Eye (tissue), 1 donor: ENCODE data around the gene ACVR1.
"Not testable (repeated sequence)": the region's sequence is repeated elsewhere in the genome, so short reads cannot be mapped to it uniquely, and the experiment has no call there.

Experiments
- DNase-seq: peaks from one replicate; pipeline ENCODE4 v3.0.0-alpha.2; 2015

The ACVR1 gene

DNA sequence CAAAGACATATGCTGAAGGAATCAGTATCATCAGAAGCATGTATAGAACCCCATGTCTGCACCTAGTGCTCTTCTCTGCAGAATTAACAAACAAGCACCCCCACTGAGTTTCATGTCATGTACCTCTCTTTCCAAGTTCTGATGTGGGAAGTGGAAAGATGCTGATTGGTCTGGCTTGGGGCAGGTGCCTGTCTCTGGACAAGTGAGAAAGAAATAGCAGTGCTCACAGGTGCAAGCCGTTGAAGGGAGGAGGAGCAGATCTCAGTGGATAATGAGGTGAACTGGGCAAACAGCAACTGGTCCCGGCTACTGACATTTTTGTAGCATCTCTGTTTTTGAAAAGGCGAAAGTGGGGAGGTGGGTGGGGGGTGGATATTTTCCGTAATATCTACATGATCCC is 17.5 kb upstream of the ACVR1 start:
- DNase-seq, result no peak

- DNase-seq, result peak; percentile 25
Measured at GRCh38 chr2:157891643-157892041, 15.5 kb upstream of the ACVR1 start.

GRCh38 chr2:157890969-157891642 is 15.0 kb upstream of the ACVR1 start:
- DNase-seq, result peak; percentile 30

- no peak for DNase-seq
Measured at GRCh38 chr2:157887946-157888345, 11.8 kb upstream of the ACVR1 start.

GRCh38 chr2:157884533-157884932 is 8.4 kb upstream of the ACVR1 start:
- not testable (repeated sequence) for DNase-seq

- DNase-seq, result no peak
Measured at GRCh38 chr2:157880927-157881326, 4.8 kb upstream of the ACVR1 start.

DNA sequence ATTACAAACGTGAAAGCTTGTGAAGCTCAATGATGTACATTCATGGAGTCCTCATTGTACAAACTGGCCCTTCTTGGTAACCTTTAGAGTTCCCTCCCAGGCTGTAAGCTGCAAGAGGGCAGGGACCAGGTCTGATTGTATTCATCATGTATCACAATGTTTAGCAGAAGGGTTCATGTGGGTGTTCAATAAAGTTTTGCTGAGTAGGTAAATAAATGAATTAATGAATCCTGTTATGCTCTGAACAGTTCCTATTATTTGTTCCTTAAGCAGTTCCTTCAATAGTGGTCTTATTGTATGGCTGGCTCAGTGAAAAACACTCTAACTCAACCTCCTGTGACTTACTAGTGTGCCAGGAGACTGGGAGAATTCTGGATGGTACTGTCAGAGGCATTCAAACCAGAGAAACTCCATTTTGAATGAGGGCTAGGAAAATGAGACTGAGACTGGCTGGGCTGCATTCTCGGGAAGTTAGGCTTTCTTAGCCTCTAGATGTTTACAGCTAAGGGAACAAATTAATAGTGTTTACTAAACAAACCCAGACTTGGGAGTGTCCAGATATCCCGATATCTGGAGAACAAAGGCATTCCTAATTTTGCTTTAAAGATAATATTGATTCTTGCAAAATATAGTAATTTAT is 1.8 kb upstream of the ACVR1 start:
- DNase-seq, result no peak

- no peak for DNase-seq
Measured at GRCh38 chr2:157876786-157877138, 632 bp upstream of the ACVR1 start.

GRCh38 chr2:157875641-157876065 is 477 bp downstream of the ACVR1 start:
- DNase-seq, result no peak

DNA sequence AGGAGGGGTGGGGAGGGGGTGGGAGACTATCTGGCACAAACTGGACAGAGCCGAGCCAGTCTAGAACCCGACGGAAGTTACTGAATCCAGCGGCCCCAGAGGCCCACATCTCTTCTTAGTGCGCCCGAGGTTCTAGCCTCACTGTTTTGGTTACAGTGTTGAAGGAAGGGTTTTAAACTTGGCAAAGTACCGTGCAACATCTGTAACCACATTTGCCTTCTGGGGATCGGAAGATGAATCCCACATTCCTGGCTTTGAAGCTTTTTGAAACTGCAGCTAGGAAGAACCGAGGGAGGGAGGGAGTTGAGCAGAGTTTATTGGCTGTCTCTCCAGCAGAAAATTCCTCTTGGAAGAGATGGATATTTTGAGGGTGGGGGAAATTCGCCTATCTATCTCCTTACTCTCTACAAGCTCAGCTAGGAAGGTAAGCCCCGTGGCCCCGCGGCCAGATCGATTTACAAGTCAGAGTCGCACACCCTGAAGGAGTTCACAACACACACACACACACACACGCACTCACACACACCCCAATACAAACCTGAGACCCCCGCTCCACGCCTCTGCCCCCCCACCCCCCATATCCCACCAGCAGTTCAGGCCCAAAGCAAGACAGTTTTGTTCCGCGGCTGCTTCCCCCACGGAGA is 1.0 kb downstream of the ACVR1 start:
- DNase-seq, result peak; percentile 89

- DNase-seq, result no peak
Measured at GRCh38 chr2:157874348-157874747, 1.8 kb downstream of the ACVR1 start.

- DNase-seq, result no peak
Measured at GRCh38 chr2:157872791-157873190, 3.3 kb downstream of the ACVR1 start.

DNA sequence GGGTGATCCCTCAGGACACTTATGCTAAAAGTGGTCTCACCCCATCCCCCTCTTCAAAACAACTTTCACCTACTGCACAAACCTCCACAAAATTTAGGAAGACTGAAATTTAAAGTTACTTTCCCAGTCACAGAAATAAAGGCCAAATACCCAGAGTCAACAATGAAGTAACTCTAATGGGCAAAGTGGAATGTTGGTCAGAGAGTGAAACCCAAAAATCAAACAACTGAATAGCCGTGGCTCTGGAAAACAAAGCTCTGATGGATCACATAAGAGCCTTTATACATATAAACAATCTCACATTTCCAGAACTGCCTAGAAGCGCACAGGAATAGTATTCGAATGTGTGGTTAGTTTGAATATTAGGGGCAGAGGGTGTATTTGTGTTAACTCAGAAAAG is 4.7 kb downstream of the ACVR1 start:
- DNase-seq, result no peak

- DNase-seq, result no peak
Measured at GRCh38 chr2:157868993-157869392, 7.1 kb downstream of the ACVR1 start.

DNA sequence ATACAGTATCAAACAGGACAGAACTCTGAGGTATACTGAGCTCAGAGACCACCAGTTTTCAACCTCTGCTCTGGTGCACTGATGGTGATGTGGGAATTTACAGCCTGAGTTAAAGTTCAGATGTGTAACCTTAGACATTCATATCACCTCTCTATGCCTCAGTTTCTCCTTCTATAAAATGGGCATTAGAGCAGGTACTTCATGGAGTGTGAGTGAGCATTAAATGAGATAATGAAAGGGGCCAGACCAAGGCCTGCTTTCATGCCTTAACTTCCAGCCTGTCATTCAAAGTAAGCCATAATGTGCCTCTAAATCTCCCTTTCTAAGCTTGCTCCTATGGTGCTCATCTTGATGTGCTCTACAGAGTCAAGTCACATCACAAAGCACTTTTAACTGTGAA is 8.4 kb downstream of the ACVR1 start:
- DNase-seq, result no peak

DNA sequence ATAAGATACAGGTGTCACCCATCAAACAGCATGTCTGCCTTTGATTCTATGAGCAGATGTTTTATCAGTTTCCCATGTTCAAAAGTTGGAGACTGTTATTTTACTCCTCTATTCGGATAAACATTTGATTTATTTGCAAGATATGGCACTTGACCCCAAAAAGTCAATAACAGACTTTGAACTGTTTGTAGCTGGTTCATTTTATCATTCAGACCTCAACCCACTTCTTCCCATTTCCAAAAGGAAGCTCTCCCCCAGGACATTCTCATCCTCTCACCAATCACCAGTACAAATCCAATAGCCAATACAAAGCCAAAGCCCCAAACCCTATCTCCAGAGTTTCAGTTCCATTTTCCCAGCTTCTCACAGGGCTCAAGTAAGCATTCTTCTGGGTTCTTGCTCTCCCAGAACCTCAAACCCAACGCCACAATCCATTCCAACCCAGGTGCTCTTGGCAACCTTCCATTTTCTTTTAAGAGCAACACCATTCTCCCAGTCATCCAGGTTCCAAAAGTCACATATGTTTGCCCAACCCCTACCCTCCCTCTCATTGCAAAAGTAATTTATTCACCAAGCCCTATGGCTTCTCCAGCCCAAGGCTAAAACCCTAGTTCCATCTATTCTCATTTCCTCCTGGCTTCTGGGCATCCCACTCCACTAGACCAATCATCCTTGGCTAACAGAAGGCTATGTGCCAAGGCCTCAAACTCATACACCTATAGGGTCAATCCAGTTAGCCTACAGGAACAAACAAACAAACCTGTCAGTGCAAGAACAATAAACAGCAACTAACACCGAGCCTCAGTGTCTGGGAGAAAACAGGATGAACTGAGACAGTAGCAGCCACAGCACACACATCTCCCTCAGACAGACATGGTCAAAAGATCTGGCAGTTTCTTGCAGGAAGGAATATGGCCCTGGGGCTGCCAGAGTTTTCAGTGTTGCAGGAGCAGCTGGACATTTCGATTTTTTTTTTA is 9.2 kb downstream of the ACVR1 start:
- no peak for DNase-seq

GRCh38 chr2:157866202-157866601 is 9.9 kb downstream of the ACVR1 start:
- DNase-seq, result peak; percentile 21

- no peak for DNase-seq
Measured at GRCh38 chr2:157864857-157865430, 11.2 kb downstream of the ACVR1 start.

DNA sequence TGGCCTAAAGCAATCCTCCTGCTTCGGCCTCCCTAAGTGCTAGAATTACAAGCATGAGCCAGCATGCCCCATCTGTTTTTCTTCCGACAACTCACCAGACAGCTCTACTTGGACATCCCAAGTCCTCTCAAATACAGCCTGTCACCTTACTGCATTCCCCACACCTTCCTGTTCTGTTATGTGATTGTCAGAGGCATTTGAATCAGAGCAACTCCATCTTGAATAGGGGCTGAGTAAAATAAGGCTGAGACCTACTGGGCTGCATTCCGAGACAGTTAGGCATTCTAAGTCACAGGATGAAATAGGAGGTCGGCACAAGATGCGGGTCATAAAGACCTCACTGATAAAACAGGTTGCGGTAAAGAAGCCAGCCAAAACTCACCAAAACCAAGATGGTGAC is 17.3 kb downstream of the ACVR1 start:
- no peak for DNase-seq

- DNase-seq, result no peak
Measured at GRCh38 chr2:157857881-157858280, 18.2 kb downstream of the ACVR1 start.

DNA sequence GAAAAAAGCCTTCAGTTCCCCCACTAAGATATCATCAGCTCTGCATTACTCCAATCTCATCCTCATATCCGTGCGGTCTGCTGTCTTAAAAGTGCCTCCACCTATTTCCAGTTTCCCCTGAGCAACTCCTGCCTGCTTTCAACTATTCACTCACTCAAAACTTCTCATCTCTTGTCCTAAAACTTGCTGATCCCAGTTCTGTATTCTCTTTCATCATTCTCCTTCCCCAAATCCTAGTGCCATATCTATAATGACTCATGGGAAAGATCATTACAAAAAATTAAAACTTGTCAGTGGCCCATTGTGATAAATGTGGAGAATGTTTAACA is 20.0 kb downstream of the ACVR1 start:
- DNase-seq, result no peak

DNA sequence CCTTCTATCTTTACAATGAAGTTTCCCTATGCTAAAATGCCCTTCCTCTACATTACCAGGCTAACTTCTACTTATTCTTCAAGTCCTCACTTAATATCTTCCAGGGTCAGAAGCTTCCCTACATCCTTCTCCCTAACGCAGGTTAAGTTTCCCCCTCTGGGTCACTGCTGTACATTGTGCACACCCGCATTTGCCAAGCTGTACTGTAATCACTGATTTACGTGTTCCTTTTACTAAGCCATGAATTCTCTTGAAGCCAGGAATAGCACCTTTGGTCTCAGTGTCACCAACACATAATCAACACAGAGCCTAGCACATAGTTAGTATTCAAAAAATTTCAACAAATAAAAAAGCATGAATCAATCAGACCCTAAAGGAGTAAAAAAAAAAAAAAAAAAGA is 22.3 kb downstream of the ACVR1 start:
- no peak for DNase-seq

GRCh38 chr2:157853211-157853610 is 22.9 kb downstream of the ACVR1 start:
- no peak for DNase-seq
